ENCODE measurements around the gene EGR1. TPM values are rescaled to one million over a fixed set of nuclear protein-coding genes. Genes with fewer than 3 reads are reported as not detected.

Gene EGR1
- total RNA-seq, 1 donor from 2014 or later: 85.6 TPM

DNA sequence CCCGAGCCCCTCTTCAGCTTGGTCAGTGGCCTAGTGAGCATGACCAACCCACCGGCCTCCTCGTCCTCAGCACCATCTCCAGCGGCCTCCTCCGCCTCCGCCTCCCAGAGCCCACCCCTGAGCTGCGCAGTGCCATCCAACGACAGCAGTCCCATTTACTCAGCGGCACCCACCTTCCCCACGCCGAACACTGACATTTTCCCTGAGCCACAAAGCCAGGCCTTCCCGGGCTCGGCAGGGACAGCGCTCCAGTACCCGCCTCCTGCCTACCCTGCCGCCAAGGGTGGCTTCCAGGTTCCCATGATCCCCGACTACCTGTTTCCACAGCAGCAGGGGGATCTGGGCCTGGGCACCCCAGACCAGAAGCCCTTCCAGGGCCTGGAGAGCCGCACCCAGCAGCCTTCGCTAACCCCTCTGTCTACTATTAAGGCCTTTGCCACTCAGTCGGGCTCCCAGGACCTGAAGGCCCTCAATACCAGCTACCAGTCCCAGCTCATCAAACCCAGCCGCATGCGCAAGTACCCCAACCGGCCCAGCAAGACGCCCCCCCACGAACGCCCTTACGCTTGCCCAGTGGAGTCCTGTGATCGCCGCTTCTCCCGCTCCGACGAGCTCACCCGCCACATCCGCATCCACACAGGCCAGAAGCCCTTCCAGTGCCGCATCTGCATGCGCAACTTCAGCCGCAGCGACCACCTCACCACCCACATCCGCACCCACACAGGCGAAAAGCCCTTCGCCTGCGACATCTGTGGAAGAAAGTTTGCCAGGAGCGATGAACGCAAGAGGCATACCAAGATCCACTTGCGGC lies 1.8 kb downstream of the EGR1 start:
- no peak for ATAC-seq

DNA sequence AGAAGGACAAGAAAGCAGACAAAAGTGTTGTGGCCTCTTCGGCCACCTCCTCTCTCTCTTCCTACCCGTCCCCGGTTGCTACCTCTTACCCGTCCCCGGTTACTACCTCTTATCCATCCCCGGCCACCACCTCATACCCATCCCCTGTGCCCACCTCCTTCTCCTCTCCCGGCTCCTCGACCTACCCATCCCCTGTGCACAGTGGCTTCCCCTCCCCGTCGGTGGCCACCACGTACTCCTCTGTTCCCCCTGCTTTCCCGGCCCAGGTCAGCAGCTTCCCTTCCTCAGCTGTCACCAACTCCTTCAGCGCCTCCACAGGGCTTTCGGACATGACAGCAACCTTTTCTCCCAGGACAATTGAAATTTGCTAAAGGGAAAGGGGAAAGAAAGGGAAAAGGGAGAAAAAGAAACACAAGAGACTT lies 2.4 kb downstream of the EGR1 start:
- no peak for DNase-seq
- Histone ChIP-seq H3K36me3 (peaks cover 14% of the 10 kb centered on the region), H3K27ac (no peak overlapping the region), H3K27me3 (no peaks in the 10 kb centered on the region), H3K4me1 (peaks cover 27% of the 10 kb centered on the region), H3K9me3 (no peaks in the 10 kb centered on the region), H3K4me3 (peak overlapping the region; percentile 86)
- ATAC-seq: no peak
- intact Hi-C loops (cut with DNase I): no loop called here
- TF ChIP-seq, protein P1, sequence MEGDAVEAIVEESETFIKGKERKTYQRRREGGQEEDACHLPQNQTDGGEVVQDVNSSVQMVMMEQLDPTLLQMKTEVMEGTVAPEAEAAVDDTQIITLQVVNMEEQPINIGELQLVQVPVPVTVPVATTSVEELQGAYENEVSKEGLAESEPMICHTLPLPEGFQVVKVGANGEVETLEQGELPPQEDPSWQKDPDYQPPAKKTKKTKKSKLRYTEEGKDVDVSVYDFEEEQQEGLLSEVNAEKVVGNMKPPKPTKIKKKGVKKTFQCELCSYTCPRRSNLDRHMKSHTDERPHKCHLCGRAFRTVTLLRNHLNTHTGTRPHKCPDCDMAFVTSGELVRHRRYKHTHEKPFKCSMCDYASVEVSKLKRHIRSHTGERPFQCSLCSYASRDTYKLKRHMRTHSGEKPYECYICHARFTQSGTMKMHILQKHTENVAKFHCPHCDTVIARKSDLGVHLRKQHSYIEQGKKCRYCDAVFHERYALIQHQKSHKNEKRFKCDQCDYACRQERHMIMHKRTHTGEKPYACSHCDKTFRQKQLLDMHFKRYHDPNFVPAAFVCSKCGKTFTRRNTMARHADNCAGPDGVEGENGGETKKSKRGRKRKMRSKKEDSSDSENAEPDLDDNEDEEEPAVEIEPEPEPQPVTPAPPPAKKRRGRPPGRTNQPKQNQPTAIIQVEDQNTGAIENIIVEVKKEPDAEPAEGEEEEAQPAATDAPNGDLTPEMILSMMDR (IDR thresholded peaks at IDR 0.05): no peak

More for the DNA sequence above, 1.8 kb downstream of the EGR1 start:
- Histone ChIP-seq H3K9me3 (no peaks in the 10 kb centered on the region), H3K27me3 (no peaks in the 10 kb centered on the region), H3K4me1 (peaks cover 27% of the 10 kb centered on the region), H3K27ac (no peak overlapping the region), H3K4me3 (peak overlapping the region; percentile 86), H3K36me3 (peaks cover 14% of the 10 kb centered on the region)
- intact Hi-C loops (cut with DNase I): no loop called here
- peak; percentile 68 for DNase-seq
- TF ChIP-seq, protein P1 (IDR thresholded peaks at IDR 0.05): no peak

DNA sequence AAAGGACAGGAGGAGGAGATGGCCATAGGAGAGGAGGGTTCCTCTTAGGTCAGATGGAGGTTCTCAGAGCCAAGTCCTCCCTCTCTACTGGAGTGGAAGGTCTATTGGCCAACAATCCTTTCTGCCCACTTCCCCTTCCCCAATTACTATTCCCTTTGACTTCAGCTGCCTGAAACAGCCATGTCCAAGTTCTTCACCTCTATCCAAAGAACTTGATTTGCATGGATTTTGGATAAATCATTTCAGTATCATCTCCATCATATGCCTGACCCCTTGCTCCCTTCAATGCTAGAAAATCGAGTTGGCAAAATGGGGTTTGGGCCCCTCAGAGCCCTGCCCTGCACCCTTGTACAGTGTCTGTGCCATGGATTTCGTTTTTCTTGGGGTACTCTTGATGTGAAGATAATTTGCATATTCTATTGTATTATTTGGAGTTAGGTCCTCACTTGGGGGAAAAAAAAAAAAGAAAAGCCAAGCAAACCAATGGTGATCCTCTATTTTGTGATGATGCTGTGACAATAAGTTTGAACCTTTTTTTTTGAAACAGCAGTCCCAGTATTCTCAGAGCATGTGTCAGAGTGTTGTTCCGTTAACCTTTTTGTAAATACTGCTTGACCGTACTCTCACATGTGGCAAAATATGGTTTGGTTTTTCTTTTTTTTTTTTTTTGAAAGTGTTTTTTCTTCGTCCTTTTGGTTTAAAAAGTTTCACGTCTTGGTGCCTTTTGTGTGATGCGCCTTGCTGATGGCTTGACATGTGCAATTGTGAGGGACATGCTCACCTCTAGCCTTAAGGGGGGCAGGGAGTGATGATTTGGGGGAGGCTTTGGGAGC lies 3.1 kb downstream of the EGR1 start:
- H3K27ac ChIP-seq: no peak overlapping the region
- peaks cover 23% of the 10 kb centered on the region for H3K4me1 ChIP-seq
- peak overlapping the region; percentile 86 for H3K4me3 ChIP-seq
- H3K9me3 ChIP-seq: no peaks in the 10 kb centered on the region
- H3K27me3 ChIP-seq: no peaks in the 10 kb centered on the region
- TF ChIP-seq, protein P1 (IDR thresholded peaks at IDR 0.05): no peak
- ATAC-seq: no peak
- peaks cover 14% of the 10 kb centered on the region for H3K36me3 ChIP-seq
- intact Hi-C loops (cut with DNase I): no loop called here
- no peak for DNase-seq

DNA sequence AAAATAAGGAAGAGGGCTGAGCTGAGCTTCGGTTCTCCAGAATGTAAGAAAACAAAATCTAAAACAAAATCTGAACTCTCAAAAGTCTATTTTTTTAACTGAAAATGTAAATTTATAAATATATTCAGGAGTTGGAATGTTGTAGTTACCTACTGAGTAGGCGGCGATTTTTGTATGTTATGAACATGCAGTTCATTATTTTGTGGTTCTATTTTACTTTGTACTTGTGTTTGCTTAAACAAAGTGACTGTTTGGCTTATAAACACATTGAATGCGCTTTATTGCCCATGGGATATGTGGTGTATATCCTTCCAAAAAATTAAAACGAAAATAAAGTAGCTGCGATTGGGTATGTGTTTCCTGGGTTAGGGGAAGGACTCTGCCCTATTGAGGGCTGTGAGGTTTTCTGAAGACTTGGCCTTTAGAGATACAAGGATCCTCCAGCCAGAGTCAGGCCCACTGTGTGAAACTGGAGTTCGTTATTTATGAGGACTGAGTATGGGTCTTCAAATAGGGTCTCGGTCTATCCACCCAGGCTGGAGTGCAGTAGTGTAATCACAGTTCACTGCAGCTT lies 3.8 kb downstream of the EGR1 start:
- TF ChIP-seq, protein P1 (IDR thresholded peaks at IDR 0.05): no peak
- DNase-seq (no peak), ATAC-seq (no peak)
- H3K4me3 ChIP-seq: no peak overlapping the region
- H3K4me1 ChIP-seq: peaks cover 21% of the 10 kb centered on the region
- H3K36me3 ChIP-seq: peaks cover 14% of the 10 kb centered on the region
- intact Hi-C loops (cut with DNase I): no loop called here
- H3K27me3 ChIP-seq: no peaks in the 10 kb centered on the region
- H3K27ac ChIP-seq: no peak overlapping the region
- H3K9me3 ChIP-seq: no peaks in the 10 kb centered on the region

DNA sequence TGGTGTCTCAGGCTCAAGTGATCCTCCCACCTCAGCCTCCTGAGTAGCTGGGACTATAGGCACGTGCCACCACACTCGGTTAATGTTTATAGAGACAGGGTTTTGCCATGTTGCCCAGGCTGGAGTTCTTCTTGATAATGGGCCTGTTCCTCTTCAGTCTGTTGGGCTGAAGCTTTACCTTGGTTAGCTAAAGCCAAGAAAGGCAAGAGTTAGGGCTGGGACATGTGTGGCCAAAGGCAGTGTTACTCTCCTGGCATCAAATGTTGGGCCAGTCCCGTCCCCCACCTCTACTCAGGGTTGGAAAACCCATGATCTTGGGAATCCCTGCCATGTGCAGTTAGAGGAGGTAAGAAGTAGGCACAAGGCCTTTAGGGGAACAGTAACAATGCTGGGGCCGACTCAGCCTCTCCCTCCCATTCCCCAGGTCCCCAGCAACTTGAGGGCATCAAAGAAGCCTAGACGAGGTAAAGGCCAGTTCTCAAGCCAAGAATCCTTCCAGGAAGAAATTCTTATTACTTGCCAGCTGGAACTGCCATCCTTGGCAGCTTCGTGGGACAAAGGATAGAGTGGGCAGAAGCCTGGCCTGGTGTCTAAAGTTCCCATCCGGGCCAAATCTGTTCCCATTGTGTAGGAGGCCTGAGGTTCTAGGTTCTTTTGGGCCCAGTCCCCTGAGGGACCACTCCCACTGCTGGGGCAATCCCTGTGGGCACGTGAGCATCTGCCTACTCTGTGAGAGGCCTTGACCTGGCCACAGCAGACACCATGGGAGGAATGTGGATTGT lies 4.5 kb downstream of the EGR1 start:
- DNase-seq: no peak
- TF ChIP-seq, protein P1 (IDR thresholded peaks at IDR 0.05): no peak
- Histone ChIP-seq H3K4me1 (peaks cover 21% of the 10 kb centered on the region), H3K36me3 (peaks cover 14% of the 10 kb centered on the region), H3K27me3 (no peaks in the 10 kb centered on the region), H3K27ac (no peak overlapping the region), H3K4me3 (no peak overlapping the region), H3K9me3 (no peaks in the 10 kb centered on the region)
- intact Hi-C loops (cut with DNase I): no loop called here
- ATAC-seq: peak; percentile 8
